ENCODE results near the gene CHD5. TPM values are rescaled to one million over a fixed set of nuclear protein-coding genes. Genes with fewer than 3 reads are reported as not detected.
"Not testable (repeated sequence)": the region's sequence is repeated elsewhere in the genome, so short reads cannot be mapped to it uniquely, and the experiment has no call there.

Gene CHD5
- polyA plus RNA-seq, 1 donor from 2014 or later, result 22.0 TPM

- Histone ChIP-seq H4K20me1 (ENCODE audit: insufficient read depth) (no peaks in the 10 kb centered on the region), H3K79me2 (replicated peaks; ENCODE audit: insufficient read depth, low read length) (no peaks in the 10 kb centered on the region), H3K9me3 (ENCODE audit: low read length) (no peaks in the 10 kb centered on the region), H3F3A (ENCODE audit: insufficient read depth, low read length, poor library complexity, severe bottlenecking) (no peaks in the 10 kb centered on the region), H2AFZ (ENCODE audit: low read depth, low read length) (no peak overlapping the region), H3K27me3 (ENCODE audit: insufficient read depth, low read depth, low read length) (no peaks in the 10 kb centered on the region), H3K4me2 (ENCODE audit: low read length) (no peak overlapping the region), H3K36me3 (ENCODE audit: insufficient read depth, low read length) (no peaks in the 10 kb centered on the region), H3K4me3 (ENCODE audit: low read length) (no peak overlapping the region), H3K27ac (ENCODE audit: low read length) (no peak overlapping the region), H3K9me2 (ENCODE audit: insufficient read depth, low read length) (no peaks in the 10 kb centered on the region), H3K9ac (ENCODE audit: low read length) (no peak overlapping the region)
- no peak for TF ChIP-seq RAD21 (conservative IDR thresholded peaks at IDR 0.05)
- TF ChIP-seq EZH2 (IDR thresholded peaks at IDR 0.05; ENCODE audit: borderline replicate concordance, insufficient read depth, low read length, poor library complexity, severe bottlenecking), result no peak
- TF ChIP-seq MXI1 (conservative IDR thresholded peaks at IDR 0.05; ENCODE audit: poor library complexity, severe bottlenecking), result no peak
- no peak for TF ChIP-seq SMC3 (conservative IDR thresholded peaks at IDR 0.05; ENCODE audit: poor library complexity)
- no peak for TF ChIP-seq TAF1 (IDR thresholded peaks at IDR 0.05; ENCODE audit: low read depth)
- TF ChIP-seq CTCF (IDR thresholded peaks at IDR 0.05; ENCODE audit: poor library complexity, severe bottlenecking), result no peak
- TF ChIP-seq EP300 (conservative IDR thresholded peaks at IDR 0.05; ENCODE audit: poor library complexity, severe bottlenecking), result no peak
- no peak for TF ChIP-seq POLR2AphosphoS5 (IDR thresholded peaks at IDR 0.05)
- no peak for TF ChIP-seq REST (IDR thresholded peaks at IDR 0.05; ENCODE audit: borderline replicate concordance)
Observed at GRCh38 chr1:6066680-6067079, 113.4 kb downstream of the CHD5 start.

GRCh38 chr1:6065093-6065858 lies 114.8 kb downstream of the CHD5 start:
- Histone ChIP-seq H3K9ac (ENCODE audit: low read length) (no peak overlapping the region), H3K79me2 (replicated peaks; ENCODE audit: insufficient read depth, low read length) (no peaks in the 10 kb centered on the region), H3K4me2 (ENCODE audit: low read length) (no peak overlapping the region), H3K9me3 (ENCODE audit: low read length) (no peaks in the 10 kb centered on the region), H4K20me1 (ENCODE audit: insufficient read depth) (no peaks in the 10 kb centered on the region), H3K27me3 (ENCODE audit: insufficient read depth, low read depth, low read length) (no peaks in the 10 kb centered on the region), H3K36me3 (ENCODE audit: insufficient read depth, low read length) (no peaks in the 10 kb centered on the region), H3K4me3 (ENCODE audit: low read length) (no peak overlapping the region), H2AFZ (ENCODE audit: low read depth, low read length) (no peak overlapping the region), H3F3A (ENCODE audit: insufficient read depth, low read length, poor library complexity, severe bottlenecking) (no peaks in the 10 kb centered on the region), H3K27ac (ENCODE audit: low read length) (no peak overlapping the region), H3K9me2 (ENCODE audit: insufficient read depth, low read length) (no peaks in the 10 kb centered on the region)
- TF ChIP-seq EZH2 (IDR thresholded peaks at IDR 0.05; ENCODE audit: borderline replicate concordance, insufficient read depth, low read length, poor library complexity, severe bottlenecking) (no peak), TAF1 (IDR thresholded peaks at IDR 0.05; ENCODE audit: low read depth) (no peak), POLR2AphosphoS5 (IDR thresholded peaks at IDR 0.05) (no peak), CTCF (IDR thresholded peaks at IDR 0.05; ENCODE audit: poor library complexity, severe bottlenecking) (no peak), REST (IDR thresholded peaks at IDR 0.05; ENCODE audit: borderline replicate concordance) (no peak), EP300 (conservative IDR thresholded peaks at IDR 0.05; ENCODE audit: poor library complexity, severe bottlenecking) (no peak), MXI1 (conservative IDR thresholded peaks at IDR 0.05; ENCODE audit: poor library complexity, severe bottlenecking) (no peak), SMC3 (conservative IDR thresholded peaks at IDR 0.05; ENCODE audit: poor library complexity) (no peak), RAD21 (conservative IDR thresholded peaks at IDR 0.05) (no peak)

- not testable (repeated sequence) for H2AFZ ChIP-seq (ENCODE audit: low read depth, low read length); H3K27ac ChIP-seq (ENCODE audit: low read length); H3K4me3 ChIP-seq (ENCODE audit: low read length); H3K4me2 ChIP-seq (ENCODE audit: low read length); H3F3A ChIP-seq (ENCODE audit: insufficient read depth, low read length, poor library complexity, severe bottlenecking); H3K36me3 ChIP-seq (ENCODE audit: insufficient read depth, low read length); H3K79me2 ChIP-seq (replicated peaks; ENCODE audit: insufficient read depth, low read length); H4K20me1 ChIP-seq (ENCODE audit: insufficient read depth); H3K27me3 ChIP-seq (ENCODE audit: insufficient read depth, low read depth, low read length); H3K9me3 ChIP-seq (ENCODE audit: low read length); H3K9ac ChIP-seq (ENCODE audit: low read length); H3K9me2 ChIP-seq (ENCODE audit: insufficient read depth, low read length)
Observed at GRCh38 chr1:6063532-6064053, 116.5 kb downstream of the CHD5 start.

Measured in neural cell (in vitro differentiated cells).